ENCODE measurements around the gene VILL.

Gene VILL

DNA sequence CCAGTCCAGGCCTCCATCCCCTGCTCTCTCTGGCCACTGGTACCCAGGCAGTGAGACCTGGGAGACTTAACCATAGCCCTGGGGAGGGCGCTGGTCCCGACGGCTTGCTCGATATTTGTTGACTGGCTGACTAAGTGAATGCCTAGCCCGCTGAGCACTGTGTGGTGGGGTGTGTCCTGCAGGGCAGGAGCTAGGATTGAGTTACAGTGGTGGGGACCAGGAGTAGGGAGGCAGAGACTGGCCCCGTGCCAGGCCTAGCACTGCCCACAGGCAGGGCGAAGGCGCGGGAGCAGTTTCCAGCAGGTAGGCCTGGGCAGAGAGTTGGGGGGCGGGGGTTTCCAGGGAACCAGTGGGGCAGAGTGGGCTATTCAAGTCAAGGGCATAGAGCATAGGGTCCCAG, at the start of gene VILL:
TSS of gene VILL (plus strand) at position 260 of the 400 bp plus-strand sequence. CDS start 2,887 bp downstream, outside the sequence.
- no peak for DNase-seq (ENCODE audit: low read depth)

DNA sequence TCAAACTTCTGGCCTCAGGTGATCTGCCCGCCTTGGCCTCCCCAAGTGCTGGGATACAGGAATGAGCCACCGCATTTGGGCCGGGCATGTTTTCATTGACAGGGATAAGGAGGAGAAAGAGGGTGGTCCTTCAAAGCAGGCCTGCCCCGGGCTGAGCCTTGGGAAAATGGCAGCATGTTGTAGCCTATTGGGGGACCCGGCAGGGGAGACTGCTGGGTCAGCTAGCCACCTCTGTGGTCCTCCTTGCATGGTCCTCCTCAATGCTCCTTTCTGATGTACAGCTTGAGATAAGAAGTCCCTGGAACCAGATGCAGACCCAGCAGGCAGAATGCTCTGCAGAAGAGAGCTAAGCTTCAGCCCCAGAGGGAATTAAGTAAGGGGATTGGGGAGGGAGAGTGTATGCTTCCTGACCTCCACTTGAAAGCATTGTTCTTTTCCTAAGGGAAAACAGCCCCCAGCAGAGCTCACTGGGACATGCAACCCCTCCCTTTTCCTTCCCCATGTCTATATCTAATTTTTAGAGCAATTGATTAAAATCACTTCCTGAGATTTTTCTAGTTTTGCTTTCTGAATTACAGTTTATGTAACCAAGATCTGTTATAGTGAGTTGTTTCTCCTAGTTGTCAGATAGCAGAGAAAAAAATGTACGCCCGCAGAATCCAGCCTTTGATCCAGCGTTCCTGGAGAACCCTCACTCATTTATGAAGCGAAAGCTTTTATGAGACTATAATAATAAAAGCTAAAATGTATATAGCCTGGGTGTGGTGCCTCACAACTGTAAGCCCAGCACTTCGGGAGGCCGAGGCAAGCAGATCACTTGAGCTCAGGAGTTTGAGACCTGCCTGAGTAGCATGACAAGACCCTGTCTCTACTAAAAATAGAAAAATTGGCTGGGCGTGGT, 48.7 kb upstream of the VILL start:
- no peak for DNase-seq (ENCODE audit: low read depth)

DNA sequence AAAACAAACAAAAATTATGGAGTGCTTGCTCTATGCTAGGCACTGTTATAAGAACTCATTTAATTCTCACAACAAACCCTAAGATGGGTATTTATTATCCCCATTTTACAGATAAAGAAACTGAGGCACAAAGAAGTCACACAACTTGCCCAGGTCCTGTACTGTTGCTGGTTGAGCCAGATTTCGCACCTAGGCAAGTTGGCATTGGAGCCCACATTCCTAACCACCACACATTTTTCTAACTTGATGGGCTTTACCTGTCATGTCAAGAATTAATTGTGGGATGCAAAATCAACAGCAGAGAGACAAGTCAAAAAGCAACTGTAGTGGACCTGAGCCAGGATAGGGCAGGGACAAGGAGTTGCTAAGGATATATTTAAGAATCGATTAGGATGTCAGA, 47.9 kb upstream of the VILL start:
- no peak for DNase-seq (ENCODE audit: low read depth)

DNA sequence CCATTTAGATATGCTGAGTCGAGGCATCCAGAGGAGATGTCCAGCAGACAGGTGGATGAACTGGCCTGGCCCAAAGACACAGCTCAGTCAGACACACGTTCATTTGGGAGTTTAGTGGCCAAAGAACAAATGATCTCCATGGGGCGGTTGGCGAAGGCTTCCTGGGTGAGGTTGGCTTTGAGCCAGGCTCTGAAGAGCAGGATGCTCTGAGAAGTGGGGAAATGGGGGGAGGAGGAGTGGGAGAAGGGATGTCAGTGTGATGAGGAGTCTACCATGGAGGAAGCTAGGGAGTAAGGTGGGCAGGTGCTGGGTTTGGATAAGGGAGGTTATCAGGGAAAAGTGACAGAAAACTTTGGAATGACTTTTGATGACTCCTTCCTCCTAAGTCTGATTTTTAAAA, 47.5 kb upstream of the VILL start:
- DNase-seq (ENCODE audit: low read depth) = no peak

DNA sequence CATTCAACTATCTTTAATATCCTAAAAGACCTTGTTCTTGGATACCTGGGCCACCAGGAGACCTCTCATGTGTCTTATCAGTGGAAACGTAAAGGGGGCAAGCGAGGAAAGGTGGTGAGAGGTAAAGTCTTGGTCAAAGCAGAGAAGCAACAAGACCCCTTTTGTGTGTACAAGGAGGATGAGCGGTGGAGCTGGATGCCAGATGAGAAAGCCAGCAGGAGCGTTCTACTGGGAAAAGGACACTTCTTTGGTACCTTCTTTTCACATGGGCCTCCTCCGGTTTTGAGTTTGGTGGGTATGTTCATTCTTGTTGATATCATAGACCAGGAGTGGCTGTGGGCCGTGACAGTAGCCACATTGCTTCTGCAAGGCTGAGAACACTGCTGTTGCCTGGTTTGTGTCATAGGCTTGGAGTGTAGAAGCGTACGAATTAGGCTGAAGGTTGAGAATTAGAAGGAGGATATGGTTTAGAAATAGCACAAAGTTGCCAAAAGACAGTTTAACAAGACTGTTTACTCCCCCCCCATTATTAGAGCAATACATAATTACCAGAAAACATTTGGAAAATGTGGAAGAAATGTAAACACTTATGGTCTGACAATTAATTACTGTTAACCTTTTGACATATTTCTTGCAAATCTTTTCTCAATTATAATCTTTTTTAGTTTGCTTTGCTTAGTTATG, 46.8 kb upstream of the VILL start:
- DNase-seq (ENCODE audit: low read depth) = no peak

DNA sequence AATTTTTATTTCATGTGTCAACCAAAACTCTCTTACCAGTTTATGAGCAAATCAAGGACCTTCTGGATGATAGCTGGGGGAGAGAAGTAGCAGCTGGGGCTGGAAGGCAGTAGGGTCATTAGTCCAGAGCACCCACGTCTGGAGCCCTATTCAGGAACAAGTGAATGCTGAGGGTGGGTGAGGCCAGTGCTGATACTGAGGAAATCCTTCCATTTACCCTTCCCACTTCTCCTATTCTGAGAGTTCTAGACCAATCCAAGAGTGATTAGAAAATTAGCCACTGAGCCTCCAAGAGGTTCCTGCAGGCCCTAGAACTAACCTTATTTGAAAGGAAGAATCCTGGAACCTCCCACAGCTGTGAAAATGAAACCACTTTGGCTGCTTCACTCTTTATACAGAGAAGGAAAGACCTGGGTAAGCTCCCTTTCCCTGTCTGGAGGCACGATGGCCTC, 46.2 kb upstream of the VILL start:
- no peak for DNase-seq (ENCODE audit: low read depth)

DNA sequence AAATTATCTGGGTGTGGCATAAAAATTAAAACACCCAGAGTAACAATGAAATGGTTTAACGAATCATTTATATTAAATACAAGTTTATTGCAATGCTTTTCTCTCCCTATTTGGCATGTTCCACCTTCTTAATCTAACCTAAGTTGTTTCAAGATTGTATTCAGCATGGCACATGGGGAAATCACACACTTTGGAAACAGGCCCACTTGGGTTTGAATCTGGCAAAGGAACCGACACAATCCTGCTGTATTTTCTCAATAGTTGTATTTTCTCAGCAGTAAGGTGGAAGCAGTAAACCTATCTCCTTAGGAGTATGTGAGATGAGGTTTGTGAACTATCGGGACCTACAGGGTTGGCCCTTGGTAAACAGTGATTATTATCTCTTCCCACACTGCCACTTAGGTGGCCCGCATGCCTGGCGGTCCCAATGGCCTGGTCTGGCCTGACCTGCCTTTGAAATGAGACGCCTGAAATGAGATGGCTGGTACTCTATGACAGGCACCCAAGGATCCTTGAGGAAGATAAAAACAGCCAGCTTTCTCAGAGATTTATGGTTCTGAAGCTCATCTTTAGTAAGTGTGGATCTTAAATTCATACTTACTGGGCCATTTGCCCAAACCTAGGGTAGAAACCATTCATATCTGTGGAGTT, 45.3 kb upstream of the VILL start:
- DNase-seq (ENCODE audit: low read depth) = no peak

DNA sequence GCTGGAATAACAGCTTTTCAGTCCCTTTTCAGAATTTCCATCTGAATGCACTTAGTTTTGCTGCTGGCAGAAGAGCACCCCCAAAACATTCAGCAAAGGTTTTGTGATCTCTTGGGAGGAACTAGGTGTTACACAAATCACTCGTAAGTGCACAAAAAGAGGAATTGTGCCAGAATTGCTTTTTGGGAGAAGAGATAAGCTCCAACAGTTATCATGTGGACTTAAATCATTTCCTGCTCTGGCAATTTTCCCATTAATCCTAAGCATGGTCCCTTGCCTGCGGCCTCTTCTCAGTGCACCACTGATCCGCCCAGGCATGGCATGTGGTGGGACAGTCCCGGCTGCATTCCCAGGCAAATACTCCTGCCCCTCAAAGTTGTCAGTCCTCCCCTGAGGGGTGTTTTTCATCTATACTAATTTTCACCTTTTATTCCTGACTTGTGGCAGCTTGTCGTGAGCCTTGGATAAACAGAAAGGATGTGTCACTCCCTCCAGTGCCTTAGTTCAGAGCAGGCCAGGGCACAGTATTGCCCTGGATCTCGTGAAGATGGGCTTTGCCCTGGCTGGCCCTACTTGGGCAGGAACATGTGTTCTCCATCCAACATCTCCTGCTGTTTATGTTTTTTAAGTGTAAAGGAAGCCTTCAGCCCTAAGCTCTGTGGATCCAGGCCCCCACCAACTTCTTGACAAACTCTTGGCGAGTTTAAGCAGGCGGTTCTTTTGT, 44.6 kb upstream of the VILL start:
- DNase-seq (ENCODE audit: low read depth) = no peak

DNA sequence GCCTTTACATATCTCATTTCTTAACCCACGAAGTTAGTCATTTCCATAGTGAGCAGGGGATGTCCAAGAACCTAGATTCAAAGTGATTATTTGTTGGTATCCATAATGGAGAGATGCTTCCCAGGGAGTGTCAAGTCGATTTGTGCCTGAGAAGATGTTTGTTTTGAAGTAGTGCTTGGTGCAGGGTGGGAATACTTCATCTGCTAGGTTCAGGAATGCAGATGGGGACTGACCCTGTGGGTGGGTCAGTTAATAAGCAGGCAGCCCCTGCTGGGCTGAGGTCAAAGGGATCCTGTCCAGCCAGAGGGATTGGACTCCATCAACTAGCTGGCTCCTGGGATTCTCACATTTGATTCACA, 44.1 kb upstream of the VILL start:
- DNase-seq (ENCODE audit: low read depth) = no peak

DNA sequence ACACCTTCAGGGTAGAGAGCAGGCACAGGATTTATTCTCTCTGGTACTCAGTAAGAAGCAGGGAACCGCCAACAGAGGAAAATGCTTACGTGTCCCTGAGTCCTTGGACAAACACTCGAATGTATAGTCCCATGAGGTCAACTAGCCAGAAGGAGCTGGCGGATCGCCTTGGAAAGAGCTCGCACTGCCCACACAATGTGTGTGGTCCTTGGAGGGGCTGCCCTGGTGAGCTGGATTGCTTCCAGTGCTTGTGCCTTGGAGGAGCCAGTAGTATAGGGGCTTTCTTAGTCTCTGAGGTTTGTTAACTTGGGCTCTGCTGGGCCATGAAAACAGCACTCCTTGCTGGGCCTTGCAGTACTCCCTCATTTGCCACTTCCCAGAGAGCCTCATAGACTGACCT, 40.7 kb upstream of the VILL start:
- no peak for DNase-seq (ENCODE audit: low read depth)

DNA sequence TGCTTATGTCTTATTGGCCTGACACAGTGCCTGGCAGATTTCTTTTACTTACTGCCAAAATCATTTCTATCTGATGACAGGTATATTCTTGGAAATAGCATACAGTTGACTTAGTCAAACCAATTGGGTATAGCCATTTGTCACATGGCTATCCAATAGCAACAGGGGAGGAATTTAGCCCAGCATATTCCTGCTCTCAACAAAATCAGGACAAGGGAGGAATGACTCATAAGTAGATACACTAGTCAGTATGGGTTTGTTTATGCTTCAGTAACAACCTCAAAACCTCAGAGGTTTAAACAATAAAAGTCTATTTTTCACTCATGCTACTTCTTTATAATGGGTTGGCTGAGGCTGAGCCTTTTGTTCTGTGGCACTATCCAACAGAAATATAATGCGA, 38.0 kb upstream of the VILL start:
- no peak for DNase-seq (ENCODE audit: low read depth)

DNA sequence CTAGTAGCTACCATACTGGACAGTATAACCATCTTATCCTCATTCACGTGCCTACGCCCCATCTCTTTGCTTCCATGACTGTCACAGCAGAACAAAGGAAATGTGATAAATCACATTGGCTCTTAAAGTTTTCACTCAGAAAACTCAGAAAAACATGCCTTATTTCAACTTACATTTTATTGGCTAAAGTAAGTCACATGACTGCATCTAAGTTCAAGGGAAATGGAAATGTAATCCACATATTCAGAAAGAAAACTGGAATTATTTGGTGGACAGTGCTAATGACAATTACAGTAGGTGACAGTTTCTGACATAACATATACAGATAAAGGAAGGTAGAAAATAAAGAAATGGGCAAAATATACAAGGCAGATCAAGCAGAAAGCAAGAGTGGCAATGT, 37.4 kb upstream of the VILL start:
- DNase-seq (ENCODE audit: low read depth) = no peak

DNA sequence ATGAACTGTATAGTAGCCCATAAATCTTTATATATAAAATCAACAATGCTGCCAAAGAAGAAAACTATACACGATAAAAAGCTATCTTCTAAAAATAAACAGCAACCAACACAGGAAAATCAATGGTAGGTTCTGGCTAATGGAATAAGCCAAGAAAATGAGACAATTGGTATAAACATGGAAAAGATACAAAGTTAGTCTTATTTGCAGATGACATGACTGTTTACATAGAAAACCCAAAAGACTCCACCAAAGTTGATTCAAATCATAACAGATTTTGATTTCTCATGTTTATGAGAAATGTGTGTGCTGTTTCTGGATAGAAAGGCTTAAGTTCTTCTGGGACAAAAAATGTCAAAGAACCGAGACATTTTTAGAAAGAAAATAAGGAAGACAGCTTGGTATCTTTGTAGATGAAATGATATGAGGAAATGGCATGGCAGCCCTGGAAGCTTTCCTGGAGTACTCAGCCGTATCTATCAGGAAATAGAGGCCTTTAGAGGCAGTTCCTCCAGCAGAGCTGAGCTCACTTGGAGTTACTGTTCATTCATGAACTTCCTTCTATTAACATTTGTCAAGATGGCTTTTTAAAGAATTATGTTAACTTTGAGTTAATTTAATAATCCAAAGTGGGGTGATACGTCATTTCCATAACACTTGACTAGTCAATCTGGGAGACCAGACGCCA, 36.7 kb upstream of the VILL start:
- no peak for DNase-seq (ENCODE audit: low read depth)

DNA sequence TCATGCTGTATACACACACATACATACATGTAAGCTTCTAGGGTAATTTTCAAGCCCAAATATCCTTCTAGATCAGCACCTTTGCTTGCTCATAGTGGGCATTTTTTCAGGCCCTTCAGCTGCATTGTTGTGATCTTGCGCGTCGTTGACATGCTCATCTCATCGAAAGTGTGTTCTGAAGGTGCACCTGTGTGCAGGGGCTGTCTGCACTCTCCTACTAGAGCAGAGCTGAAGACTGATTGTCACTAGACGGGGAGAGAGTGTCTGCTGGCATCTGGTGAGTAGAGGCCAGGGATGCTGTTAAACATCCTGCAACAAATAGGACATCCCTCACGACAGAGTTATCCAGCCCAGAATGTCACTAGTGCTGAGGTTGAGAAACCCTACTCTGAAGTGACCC, 35.7 kb upstream of the VILL start:
- no peak for DNase-seq (ENCODE audit: low read depth)

DNA sequence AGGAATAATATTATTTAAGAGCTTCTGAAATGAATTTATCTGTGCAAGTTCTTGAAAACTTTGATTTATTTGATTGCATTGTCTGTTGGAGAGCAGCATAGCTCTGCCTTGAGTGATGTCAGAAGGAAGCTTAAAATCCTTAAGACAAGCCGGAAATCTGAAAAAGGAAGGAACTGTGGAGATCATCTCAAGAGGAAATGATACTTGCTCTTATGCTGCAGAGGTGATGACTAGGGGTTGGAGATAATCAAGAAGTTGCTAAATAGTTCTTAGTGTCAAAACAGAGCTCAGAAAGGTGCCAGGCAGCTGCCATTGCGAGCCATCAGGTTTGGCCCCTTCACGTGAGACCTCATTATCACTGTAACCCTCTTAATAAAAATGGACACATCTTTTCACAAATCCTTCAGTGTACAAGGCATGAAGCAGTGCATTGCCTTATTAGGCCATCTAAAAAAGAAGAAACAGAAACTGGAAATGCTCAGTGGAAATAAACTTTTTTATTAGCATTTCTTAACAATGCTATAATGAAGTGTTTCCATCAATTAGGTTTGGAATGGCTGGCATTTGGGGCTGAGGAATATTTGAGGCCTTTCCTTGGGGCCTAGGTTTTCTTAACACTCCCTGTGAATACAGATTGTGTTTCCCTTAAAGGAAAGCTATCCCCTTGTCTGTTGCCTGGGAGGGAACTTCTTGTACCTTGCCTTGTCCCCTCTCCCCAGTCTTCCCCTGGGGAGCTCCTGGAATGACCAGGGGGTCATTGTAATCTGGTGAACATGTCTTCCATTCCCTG, 34.5 kb upstream of the VILL start:
- DNase-seq (ENCODE audit: low read depth) = no peak

DNA sequence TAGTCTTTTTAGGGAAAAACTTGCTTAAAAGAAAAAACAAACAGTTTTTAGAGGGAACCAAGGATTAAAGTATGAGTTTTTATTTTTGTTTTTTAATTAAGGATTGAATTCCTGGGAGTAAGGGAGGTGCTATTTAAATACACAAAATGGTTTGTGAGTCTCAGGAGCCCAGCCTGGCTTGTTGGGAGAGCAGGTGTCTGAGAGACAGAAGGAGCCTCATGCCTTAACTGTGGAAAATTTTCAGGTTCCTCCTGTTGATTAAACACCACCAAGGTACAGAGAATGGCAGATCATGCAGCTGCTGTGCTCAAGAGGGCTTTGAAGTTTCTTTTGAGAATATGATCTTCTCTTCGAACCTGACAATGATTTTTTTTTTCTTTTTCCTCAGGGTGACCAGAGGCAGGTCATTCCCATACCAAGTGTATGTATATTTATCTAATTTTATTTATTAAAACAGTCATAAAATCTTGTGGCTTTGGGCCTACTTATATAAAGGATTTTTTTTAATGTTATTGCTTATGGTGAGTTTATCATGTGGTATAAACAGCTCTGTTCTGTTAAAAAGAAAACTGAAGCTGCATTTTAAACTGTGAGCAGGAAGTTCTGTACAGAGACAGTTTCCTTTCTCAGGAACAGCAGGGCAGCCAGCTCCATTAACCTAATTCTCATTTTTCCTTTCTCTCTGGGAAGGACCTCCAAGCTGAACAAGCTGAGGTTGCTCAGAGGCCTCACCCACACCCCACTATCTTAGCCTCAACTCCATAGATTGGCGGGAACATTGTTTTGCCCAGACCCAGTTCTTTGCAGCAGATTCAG, 33.7 kb upstream of the VILL start:
- no peak for DNase-seq (ENCODE audit: low read depth)

DNA sequence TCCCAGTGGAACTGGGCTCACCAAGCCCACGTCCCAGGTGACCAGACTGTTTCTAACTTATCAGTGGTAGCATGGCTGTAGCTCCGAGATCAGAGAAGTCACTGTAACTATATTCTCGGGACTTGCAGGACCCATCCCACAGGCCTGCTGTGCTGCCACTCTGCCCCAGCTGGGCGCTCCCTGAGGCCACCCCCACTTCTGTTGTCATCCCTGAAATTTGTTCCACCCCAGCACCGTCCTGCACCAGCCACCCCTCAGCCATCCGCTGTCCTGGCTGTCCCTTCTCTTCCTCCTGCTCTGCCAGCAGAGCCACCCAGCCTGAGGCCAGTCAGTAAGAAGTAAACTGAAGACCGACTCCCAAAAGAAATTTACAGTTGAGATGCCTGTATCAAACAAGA, 33.0 kb upstream of the VILL start:
- DNase-seq (ENCODE audit: low read depth) = no peak

DNA sequence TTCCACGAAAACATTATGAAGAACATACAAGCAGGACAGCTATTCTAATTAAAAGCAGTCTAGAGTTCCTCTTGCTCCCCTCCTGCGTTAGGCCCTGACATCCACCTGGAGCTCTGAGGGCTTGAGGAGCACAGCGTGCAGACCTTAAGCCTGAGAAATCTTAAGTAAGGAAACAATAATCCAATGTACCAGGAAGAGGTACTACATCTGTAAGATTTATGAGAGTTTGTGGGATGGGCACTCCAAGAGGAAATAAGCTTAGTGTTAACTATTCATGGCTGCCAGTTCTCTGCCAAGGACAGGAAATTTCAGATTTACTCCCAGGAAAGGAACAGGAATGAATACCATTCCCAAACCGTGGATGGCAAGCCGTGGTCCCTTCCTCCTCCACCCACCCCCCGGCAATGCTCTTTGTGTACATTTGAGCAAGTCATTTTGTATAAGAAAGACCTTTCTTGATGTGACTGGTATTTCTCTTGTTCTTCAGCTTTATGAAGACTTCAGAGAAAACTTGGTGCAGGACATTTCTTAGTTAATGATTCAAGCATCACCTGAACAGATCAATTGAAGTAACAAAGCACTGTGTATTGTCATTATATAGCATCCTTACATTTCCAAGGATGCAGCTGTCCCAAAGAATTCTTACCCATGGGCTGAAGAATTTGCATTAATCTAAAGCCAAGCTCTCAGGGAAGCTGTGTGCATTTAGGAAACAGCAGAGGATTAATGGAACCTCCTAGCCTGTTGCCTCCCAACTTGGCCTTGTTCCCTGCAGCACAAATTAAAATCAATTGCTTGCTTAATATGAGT, 28.8 kb upstream of the VILL start:
- no peak for DNase-seq (ENCODE audit: low read depth)

DNA sequence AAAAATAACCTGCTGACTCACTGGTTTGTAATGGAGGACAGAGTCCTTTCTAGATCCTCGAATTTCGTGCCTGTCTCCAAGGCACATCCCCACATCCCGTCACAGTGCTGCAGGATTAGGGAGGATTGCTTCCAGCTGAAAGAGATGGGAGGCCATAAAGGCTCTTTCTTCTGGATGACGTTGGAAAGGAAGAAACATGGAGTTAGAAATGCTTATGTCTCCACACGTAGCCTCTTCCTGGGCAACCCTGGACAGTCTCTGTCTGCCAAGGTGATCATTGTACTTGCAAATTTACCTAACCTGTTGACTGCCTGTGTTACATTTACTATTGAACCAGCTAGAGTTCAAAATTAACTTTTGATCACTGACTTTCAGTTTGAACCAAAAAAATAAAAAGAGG, 27.6 kb upstream of the VILL start:
- DNase-seq (ENCODE audit: low read depth) = no peak
